ENCODE data around the gene IQGAP2. TPM values are rescaled to one million over a fixed set of nuclear protein-coding genes. Genes with fewer than 3 reads are reported as not detected.

Gene IQGAP2
- total RNA-seq, 1 donor from 2014 or later = 11.5 TPM

DNA sequence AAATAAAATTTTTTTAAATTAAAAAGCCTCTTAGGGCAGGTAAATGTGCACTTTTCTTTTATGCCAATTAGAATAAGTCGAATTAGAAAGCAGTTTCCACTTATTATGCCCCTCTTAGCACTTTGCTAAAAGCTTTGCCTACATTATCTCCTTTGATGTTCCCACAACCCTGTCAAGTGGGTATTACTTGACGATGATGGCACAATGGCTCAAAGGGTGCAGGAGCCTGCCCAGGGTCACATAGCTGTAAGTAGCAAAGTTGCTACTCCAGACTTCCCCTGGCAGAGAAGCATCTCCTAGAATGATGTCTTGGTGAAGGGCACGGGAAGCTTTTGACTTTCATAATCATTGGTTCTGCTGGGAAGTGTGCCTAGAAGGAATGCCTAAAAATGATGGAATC, 18.4 kb upstream of the IQGAP2 start:
- Histone ChIP-seq H3K9me3 (ENCODE audit: control insufficient read depth in 3 of 3, low read length in 3 of 3) (no peaks in the 10 kb centered on the region), H3K4me3 (ENCODE audit: low read length in 3 of 3) (no peak overlapping the region), H3K27ac (ENCODE audit: low read depth, low read length) (no peak overlapping the region), H3K4me1 (ENCODE audit: control insufficient read depth in 3 of 3, insufficient read depth in 3 of 3, low read length in 3 of 3) (no peaks in the 10 kb centered on the region), H3K27me3 (ENCODE audit: control insufficient read depth in 3 of 3, insufficient read depth in 3 of 3, low read length in 3 of 3) (peaks cover 0 to 1% (median 0%) of the 10 kb centered on the region in 3 donors), H3K9ac (ENCODE audit: low read depth in 1 of 3, low read length in 3 of 3) (no peak overlapping the region), H3K36me3 (ENCODE audit: control insufficient read depth in 3 of 3, insufficient read depth in 3 of 3, low read length in 3 of 3) (no peaks in the 10 kb centered on the region)

DNA sequence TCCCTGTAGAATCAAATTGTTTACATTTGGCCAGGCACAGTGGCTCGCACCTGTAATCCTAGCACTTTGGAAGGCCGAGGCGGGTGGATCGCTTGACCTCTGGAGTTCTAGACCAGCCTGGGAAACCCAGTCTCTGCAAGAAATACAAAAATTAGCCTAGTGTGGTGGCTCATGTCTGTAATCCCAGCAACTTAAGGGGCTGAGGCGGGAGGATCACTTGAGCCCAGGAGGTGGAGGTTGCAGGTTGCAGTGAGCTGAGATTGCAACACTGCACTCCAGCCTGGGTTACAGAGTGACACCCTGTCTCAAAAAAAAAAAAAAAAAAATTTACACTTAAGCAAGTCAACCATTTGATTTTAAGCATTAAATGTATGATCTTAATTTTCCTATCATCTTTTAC, 17.5 kb upstream of the IQGAP2 start:
- Histone ChIP-seq H3K27me3 (ENCODE audit: control insufficient read depth in 3 of 3, insufficient read depth in 3 of 3, low read length in 3 of 3) (peaks cover 0 to 3% (median 0%) of the 10 kb centered on the region in 3 donors), H3K36me3 (ENCODE audit: control insufficient read depth in 3 of 3, insufficient read depth in 3 of 3, low read length in 3 of 3) (no peaks in the 10 kb centered on the region), H3K9ac (ENCODE audit: low read depth in 1 of 3, low read length in 3 of 3) (no peak overlapping the region)

DNA sequence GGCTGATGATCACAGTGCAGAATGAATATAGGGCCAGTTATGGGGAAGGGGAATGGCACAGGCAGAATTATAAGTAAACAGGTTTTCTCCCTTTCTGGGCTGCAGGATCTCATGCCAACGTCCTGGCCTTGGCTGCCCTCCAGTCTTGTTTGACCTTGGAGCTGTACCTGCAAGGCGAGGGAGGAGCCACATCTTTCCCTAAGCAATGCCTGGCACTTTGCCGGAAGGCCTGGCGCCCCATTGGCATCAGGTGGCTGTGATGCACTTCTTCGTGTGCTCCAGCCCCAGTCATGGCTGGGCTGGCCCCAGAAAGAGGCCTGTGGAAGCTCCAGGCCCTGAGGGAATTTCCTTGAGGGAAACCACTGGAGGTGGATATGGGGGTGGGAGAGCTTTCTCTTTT, 16.7 kb upstream of the IQGAP2 start:
- no peaks in the 10 kb centered on the region for H3K9me3 ChIP-seq (ENCODE audit: control insufficient read depth in 3 of 3, low read length in 3 of 3)
- no peak overlapping the region for H3K4me3 ChIP-seq (ENCODE audit: low read length in 3 of 3)
- H3K36me3 ChIP-seq (ENCODE audit: control insufficient read depth in 3 of 3, insufficient read depth in 3 of 3, low read length in 3 of 3) = no peaks in the 10 kb centered on the region
- H3K9ac ChIP-seq (ENCODE audit: low read depth in 1 of 3, low read length in 3 of 3) = no peak overlapping the region
- H3K4me1 ChIP-seq (ENCODE audit: control insufficient read depth in 3 of 3, insufficient read depth in 3 of 3, low read length in 3 of 3) = no peaks in the 10 kb centered on the region
- no peak overlapping the region for H3K27ac ChIP-seq (ENCODE audit: low read depth, low read length)
- H3K27me3 ChIP-seq (ENCODE audit: control insufficient read depth in 3 of 3, insufficient read depth in 3 of 3, low read length in 3 of 3) = peaks cover 0 to 3% (median 0%) of the 10 kb centered on the region in 3 donors

More for the DNA sequence above, 17.5 kb upstream of the IQGAP2 start:
- Histone ChIP-seq H3K4me1 (ENCODE audit: control insufficient read depth in 3 of 3, insufficient read depth in 3 of 3, low read length in 3 of 3) (no peaks in the 10 kb centered on the region), H3K9me3 (ENCODE audit: control insufficient read depth in 3 of 3, low read length in 3 of 3) (no peaks in the 10 kb centered on the region), H3K4me3 (ENCODE audit: low read length in 3 of 3) (no peak overlapping the region), H3K27ac (ENCODE audit: low read depth, low read length) (no peak overlapping the region)

DNA sequence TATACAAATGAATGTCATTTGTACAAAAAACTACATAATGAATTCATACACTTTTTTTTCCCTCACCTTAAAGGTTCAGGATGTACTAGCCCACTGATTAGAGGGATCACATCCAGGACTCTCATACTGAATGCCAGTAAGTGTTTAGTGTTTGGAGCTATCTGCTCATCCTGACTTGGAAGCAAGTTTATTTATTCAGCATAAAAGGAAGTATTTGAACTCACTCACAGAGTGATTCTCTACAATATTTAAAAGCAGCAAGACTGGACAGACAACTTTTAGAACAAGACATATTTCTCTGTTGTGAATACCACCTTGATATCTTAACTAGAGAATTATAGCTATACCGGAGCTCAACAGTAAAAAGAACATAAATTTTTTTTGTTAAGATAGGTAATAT, 14.8 kb upstream of the IQGAP2 start:
- no peaks in the 10 kb centered on the region for H3K9me3 ChIP-seq (ENCODE audit: control insufficient read depth in 3 of 3, low read length in 3 of 3)
- H3K9ac ChIP-seq (ENCODE audit: low read depth in 1 of 3, low read length in 3 of 3) = no peak overlapping the region
- H3K27me3 ChIP-seq (ENCODE audit: control insufficient read depth in 3 of 3, insufficient read depth in 3 of 3, low read length in 3 of 3) = peaks cover 0 to 3% (median 0%) of the 10 kb centered on the region in 3 donors
- H3K27ac ChIP-seq (ENCODE audit: low read depth, low read length) = no peak overlapping the region
- no peaks in the 10 kb centered on the region for H3K4me1 ChIP-seq (ENCODE audit: control insufficient read depth in 3 of 3, insufficient read depth in 3 of 3, low read length in 3 of 3)
- no peak overlapping the region for H3K4me3 ChIP-seq (ENCODE audit: low read length in 3 of 3)
- H3K36me3 ChIP-seq (ENCODE audit: control insufficient read depth in 3 of 3, insufficient read depth in 3 of 3, low read length in 3 of 3) = no peaks in the 10 kb centered on the region

DNA sequence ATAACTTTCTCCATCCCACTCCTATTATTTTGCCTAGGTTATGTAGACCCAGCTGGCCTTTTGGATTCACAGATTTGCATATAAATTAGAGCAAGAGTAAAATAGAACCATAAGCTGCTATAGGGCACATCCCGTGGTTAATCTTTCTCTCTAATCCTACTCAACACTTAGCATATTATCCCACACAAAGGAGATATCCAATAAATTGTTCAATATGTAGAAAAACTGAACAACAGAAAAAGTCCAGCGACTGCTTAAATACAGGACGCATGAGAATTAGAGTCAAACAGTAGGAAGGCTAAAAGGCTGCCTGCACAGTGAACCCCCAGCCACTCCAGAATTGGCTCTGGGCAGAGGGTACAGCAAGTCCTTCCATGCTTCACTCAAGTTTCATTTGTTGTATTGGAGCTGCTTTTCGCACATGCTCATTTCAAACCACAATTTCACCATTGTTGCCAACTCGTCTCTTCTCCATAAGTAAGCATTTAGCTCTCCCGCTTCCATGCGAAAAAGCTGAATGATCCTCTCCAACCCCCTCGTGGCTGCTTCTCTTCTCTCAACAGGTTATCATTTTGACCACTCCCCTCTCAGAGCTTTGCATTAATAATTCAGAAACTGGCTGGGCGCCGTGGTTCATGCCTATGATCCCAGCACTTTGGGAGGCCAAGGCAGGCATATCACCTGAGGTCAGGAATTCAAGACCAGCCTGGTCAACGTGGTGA, 14.1 kb upstream of the IQGAP2 start:
- Histone ChIP-seq H3K4me1 (ENCODE audit: control insufficient read depth in 3 of 3, insufficient read depth in 3 of 3, low read length in 3 of 3) (no peaks in the 10 kb centered on the region), H3K9ac (ENCODE audit: low read depth in 1 of 3, low read length in 3 of 3) (no peak overlapping the region), H3K9me3 (ENCODE audit: control insufficient read depth in 3 of 3, low read length in 3 of 3) (no peaks in the 10 kb centered on the region), H3K36me3 (ENCODE audit: control insufficient read depth in 3 of 3, insufficient read depth in 3 of 3, low read length in 3 of 3) (no peaks in the 10 kb centered on the region), H3K27me3 (ENCODE audit: control insufficient read depth in 3 of 3, insufficient read depth in 3 of 3, low read length in 3 of 3) (peaks cover 0 to 3% (median 0%) of the 10 kb centered on the region in 3 donors), H3K4me3 (ENCODE audit: low read length in 3 of 3) (no peak overlapping the region), H3K27ac (ENCODE audit: low read depth, low read length) (no peak overlapping the region)

DNA sequence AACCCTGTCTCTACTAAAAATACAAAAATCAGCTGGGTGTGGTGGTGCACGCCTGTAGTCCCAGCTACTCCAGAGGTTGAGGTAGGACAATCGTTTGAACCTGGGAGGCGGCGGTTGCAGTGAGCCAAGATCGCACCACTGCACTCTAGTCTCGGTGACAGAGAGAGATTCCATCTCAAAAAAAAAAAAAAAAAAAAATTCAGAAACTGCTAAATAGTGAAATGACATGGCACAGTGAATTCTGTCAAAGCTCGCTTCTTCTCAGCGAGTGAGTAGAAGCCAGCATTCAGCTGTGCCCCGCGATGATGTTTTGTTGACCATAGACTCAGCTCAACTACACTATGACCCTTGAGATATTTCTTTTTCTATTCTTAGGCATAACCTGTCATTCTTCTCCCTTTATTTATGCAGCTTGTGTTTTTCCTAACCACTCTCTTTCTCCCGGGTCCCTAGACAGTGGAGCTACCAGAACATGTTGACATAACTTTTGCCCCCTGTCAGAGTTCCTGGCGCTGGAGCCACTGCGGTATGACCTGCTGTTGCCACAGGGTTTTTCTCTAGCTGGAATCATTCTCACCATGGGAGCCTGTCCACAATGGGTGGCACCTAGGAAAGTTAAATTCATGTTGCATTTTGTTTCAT, 13.5 kb upstream of the IQGAP2 start:
- H3K36me3 ChIP-seq (ENCODE audit: control insufficient read depth in 3 of 3, insufficient read depth in 3 of 3, low read length in 3 of 3) = no peaks in the 10 kb centered on the region
- no peaks in the 10 kb centered on the region for H3K9me3 ChIP-seq (ENCODE audit: control insufficient read depth in 3 of 3, low read length in 3 of 3)
- H3K4me1 ChIP-seq (ENCODE audit: control insufficient read depth in 3 of 3, insufficient read depth in 3 of 3, low read length in 3 of 3) = no peaks in the 10 kb centered on the region
- no peak overlapping the region for H3K9ac ChIP-seq (ENCODE audit: low read depth in 1 of 3, low read length in 3 of 3)
- no peak overlapping the region for H3K4me3 ChIP-seq (ENCODE audit: low read length in 3 of 3)
- H3K27me3 ChIP-seq (ENCODE audit: control insufficient read depth in 3 of 3, insufficient read depth in 3 of 3, low read length in 3 of 3) = peaks cover 0 to 3% (median 0%) of the 10 kb centered on the region in 3 donors
- H3K27ac ChIP-seq (ENCODE audit: low read depth, low read length) = no peak overlapping the region

DNA sequence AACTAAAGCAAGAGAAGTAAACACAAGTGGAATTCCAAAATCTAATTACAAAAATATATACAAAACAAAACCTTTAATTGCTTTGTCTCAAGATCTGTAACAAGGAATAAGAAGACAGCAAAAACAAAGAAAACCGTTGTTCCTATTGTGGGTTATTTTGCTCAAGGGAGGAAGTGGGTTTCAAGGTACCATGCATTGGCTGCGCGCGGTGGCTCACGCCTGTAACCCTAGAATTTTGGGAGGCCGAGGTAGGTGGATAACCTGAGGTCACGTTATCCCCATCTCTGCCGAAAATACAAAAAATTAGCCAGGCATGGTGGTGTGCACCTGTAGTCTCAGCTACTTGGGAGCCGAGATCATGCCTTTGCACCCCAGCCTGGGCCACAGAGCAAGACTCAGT, 12.1 kb upstream of the IQGAP2 start:
- Histone ChIP-seq H3K27me3 (ENCODE audit: control insufficient read depth in 3 of 3, insufficient read depth in 3 of 3, low read length in 3 of 3) (peaks cover 0 to 3% (median 0%) of the 10 kb centered on the region in 3 donors), H3K9me3 (ENCODE audit: control insufficient read depth in 3 of 3, low read length in 3 of 3) (no peaks in the 10 kb centered on the region), H3K4me1 (ENCODE audit: control insufficient read depth in 3 of 3, insufficient read depth in 3 of 3, low read length in 3 of 3) (no peaks in the 10 kb centered on the region), H3K36me3 (ENCODE audit: control insufficient read depth in 3 of 3, insufficient read depth in 3 of 3, low read length in 3 of 3) (no peaks in the 10 kb centered on the region), H3K9ac (ENCODE audit: low read depth in 1 of 3, low read length in 3 of 3) (no peak overlapping the region), H3K4me3 (ENCODE audit: low read length in 3 of 3) (no peak overlapping the region), H3K27ac (ENCODE audit: low read depth, low read length) (no peak overlapping the region)

DNA sequence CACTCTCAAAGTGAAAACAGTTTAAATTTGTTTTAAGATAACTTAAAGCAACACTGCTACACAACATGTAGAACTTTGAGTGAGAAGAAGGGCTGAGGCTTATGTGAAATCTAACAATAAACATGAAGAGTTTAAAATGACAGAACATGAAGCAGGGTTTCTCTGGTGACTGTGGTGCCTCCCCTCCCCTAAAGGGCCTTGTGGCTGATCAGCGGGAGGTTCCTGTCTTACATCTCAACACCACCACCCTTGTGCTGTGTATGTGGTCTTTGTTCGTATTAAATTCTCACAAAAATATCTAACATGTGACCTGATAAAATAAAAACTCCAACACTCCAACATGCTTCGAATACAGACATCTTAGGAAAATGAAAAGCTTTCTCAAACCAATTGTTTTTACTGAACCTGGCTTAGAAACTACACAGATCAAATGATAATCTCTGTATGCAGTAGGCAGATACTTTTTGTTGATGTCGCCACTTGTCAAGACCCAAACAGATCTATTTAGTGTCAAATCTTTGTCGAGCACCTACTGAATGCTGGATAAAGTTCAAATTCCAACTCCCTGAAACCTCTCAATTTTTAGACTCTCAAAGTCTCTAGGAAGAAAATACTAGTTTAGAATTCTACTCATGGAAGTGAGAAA, 9.9 kb upstream of the IQGAP2 start:
- H3K9ac ChIP-seq (ENCODE audit: low read depth in 1 of 3, low read length in 3 of 3) = no peak overlapping the region
- H3K27me3 ChIP-seq (ENCODE audit: control insufficient read depth in 3 of 3, insufficient read depth in 3 of 3, low read length in 3 of 3) = peaks cover 0 to 8% (median 0%) of the 10 kb centered on the region in 3 donors
- no peak overlapping the region for H3K27ac ChIP-seq (ENCODE audit: low read depth, low read length)
- H3K9me3 ChIP-seq (ENCODE audit: control insufficient read depth in 3 of 3, low read length in 3 of 3) = no peaks in the 10 kb centered on the region
- H3K4me1 ChIP-seq (ENCODE audit: control insufficient read depth in 3 of 3, insufficient read depth in 3 of 3, low read length in 3 of 3) = no peaks in the 10 kb centered on the region
- H3K36me3 ChIP-seq (ENCODE audit: control insufficient read depth in 3 of 3, insufficient read depth in 3 of 3, low read length in 3 of 3) = no peaks in the 10 kb centered on the region
- H3K4me3 ChIP-seq (ENCODE audit: low read length in 3 of 3) = no peak overlapping the region

DNA sequence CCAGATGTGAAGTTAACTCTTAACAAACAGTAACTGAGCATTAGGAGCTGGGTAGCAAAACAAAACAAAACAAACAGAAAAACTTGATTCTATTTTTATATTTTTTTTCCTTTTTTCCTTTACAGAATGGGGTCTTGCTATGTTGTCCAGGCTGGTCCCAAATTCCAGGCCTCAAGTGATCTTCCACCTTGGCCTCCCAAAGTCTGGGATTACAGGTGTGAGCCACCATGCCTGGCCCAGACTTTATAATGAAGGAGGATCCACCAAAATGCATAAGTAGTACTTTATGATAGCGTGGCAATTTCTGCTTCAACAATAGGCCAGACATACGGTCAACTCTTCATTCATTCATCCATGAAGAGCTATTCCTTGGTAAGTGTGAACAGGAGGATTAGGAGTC, 5.9 kb upstream of the IQGAP2 start:
- Histone ChIP-seq H3K9ac (ENCODE audit: low read depth in 1 of 3, low read length in 3 of 3) (no peak overlapping the region), H3K36me3 (ENCODE audit: control insufficient read depth in 3 of 3, insufficient read depth in 3 of 3, low read length in 3 of 3) (no peaks in the 10 kb centered on the region), H3K9me3 (ENCODE audit: control insufficient read depth in 3 of 3, low read length in 3 of 3) (no peaks in the 10 kb centered on the region), H3K4me3 (ENCODE audit: low read length in 3 of 3) (no peak overlapping the region), H3K27me3 (ENCODE audit: control insufficient read depth in 3 of 3, insufficient read depth in 3 of 3, low read length in 3 of 3) (peaks cover 5 to 13% (median 13%) of the 10 kb centered on the region in 3 donors), H3K27ac (ENCODE audit: low read depth, low read length) (no peak overlapping the region), H3K4me1 (ENCODE audit: control insufficient read depth in 3 of 3, insufficient read depth in 3 of 3, low read length in 3 of 3) (peaks cover 0 to 4% (median 0%) of the 10 kb centered on the region in 3 donors)

DNA sequence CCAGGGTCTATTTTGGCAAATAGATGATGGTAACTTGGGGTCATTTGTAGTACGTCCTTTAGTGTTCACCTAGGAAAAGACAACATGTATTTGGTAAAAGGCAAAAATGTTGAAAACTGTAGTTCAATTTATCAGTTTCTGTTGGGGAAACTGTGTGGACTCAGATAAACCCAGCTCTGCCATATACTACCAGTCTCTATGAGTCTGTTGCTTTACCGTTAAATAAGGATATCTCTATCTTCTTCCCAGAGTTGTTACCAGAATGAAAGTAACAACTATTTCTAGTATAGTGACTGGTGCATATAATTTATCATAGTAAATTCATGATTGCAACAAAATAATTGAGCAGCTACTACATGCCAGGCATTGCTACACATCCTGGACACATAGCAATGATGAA, 3.8 kb upstream of the IQGAP2 start:
- Histone ChIP-seq H3K27ac (ENCODE audit: low read depth, low read length) (no peak overlapping the region), H3K4me3 (ENCODE audit: low read length in 3 of 3) (no peak overlapping the region), H3K36me3 (ENCODE audit: control insufficient read depth in 3 of 3, insufficient read depth in 3 of 3, low read length in 3 of 3) (no peaks in the 10 kb centered on the region), H3K4me1 (ENCODE audit: control insufficient read depth in 3 of 3, insufficient read depth in 3 of 3, low read length in 3 of 3) (peaks cover 0 to 6% (median 2%) of the 10 kb centered on the region in 3 donors), H3K9ac (ENCODE audit: low read depth in 1 of 3, low read length in 3 of 3) (no peak overlapping the region), H3K9me3 (ENCODE audit: control insufficient read depth in 3 of 3, low read length in 3 of 3) (no peaks in the 10 kb centered on the region), H3K27me3 (ENCODE audit: control insufficient read depth in 3 of 3, insufficient read depth in 3 of 3, low read length in 3 of 3) (peaks cover 9 to 15% (median 14%) of the 10 kb centered on the region in 3 donors)

Data from skeletal muscle tissue (tissue), 4 donors.